HG02970 (cell line): ENCODE measurements around the gene HACL1.
A peak's percentile ranks its signal among the peaks of the same experiment; 100 is the strongest.
"Not testable (repeated sequence)": the region's sequence is repeated elsewhere in the genome, so short reads cannot be mapped to it uniquely, and the experiment has no call there.

Source experiments
- ATAC-seq: cut with Tn5 transposase; IDR thresholded peaks from one replicate; pipeline ENCODE4 v1.9.1; 2021; ENCODE audit warnings: mild to moderate bottlenecking, moderate library complexity, moderate number of reproducible peaks; ENCODE audit not compliant: unreplicated experiment, low FRiP score

The HACL1 gene

DNA sequence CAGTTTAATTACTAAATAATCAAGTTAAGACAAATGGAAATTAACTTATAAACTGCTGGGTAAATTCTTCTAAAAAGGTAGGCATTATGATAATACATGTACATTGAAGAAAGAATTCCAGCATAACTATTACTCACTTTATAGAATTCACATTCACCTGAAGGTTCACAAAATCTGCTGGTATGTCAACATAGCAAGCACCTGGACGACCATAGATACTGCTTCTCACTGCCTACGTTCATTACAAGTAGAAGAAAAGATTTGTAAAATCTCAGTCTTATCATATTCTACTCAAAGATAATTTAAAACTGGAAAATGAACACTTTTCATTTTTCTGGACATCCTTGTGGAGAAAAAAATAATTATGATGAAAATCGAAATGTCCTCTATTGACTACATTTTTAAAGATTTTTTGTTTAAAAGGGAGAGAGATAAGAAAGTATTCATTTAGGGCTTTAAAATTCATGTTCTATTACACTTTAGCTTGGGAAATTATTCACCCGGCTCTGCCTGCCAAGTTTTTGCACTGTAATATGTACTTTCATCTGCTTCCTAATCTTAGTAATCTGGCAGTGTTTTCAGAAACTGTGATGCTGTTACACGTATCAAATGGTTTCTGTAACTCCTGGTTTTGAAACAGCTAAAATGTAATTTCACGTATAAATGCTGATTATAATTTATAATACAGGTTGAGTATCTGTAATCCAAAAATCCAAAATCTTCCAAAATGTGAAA, 16.1 kb downstream of the HACL1 start:
- ATAC-seq: no peak

DNA sequence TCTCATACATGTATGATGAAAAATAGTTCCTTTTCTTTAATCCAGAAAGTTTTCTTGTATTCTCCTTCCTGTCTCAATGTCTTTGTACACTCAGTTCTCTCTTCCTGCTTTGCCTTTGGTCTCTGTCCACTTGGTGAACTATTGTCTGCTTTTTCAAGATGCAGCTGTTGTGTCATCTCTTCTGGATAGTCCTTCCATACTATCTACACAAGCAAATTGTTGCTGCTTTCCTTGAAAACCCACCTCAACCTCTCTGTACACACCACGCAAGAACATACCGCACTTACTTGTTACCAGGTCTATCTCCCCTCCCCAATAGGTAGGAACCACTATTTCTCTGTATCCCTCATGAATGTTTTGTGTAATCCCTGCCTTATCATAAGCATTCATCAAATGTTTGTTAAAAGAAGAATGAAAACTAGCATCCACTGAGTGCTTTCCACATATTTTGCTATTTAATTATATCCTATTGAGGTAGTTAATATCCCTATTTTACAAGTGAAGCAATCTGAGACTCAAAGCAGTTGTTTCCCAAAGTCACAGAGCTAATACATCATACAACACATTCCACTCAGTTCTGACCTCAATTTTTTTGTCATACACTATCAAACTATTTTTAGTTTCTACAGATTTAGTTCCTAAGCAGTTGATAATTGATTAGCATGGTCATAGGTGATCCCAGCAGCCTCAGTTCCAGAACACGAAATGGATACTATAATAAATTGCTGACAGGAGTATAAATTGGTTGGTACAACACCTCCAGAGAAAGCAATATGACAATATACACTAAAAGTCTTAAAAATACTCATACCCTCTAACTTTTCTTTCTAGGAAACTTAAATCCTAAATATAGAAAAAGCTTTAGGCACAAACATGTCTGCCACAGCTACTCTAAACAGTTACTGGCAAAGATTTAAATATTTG, 19.6 kb downstream of the HACL1 start:
- no peak for ATAC-seq

DNA sequence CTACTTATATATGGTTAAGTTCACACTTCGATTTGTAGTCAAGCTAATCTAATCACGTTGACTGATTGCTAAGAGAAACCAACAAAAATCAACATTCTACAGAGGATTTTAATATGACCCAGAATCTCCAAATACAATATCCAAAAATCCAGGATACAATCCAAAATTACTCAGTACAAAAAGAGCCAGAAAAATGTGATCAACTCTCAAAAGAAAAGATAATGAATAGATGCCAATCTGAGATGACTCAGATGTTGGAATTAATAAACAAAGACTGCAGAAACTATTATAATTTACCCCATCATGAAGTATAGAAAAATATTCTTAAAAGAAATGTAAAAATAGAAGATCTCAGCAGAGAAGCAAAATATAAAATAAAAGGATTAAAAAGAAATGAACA, 22.3 kb downstream of the HACL1 start:
- ATAC-seq: no peak

DNA sequence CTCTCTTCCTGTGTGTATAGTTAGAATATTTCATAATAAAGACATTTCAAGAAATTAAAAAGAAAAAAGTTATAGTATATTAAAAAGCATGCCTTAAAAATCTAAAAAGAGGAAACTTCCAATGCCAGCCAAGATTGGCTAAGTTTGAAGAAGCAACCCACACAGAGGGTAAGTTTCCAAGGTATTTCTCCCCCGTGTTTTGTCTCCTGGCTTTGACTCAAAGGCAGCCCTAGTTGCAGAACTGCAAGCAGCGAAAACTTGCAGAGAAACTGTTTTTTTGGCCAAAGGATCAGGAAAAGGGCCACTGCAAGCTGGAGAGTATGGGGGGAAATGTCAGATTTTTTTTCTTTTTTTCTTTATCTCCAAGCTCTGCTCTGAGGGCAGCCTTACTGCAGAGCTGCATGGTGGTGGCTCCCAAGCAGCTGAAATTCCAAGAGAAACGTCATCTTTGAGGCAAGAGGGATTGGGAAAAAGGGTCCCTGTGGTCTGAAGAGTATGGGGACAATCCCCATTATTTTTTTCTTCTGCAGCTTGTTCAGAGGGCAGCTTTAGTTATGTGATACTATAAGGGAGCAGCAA, 23.0 kb downstream of the HACL1 start:
- no peak for ATAC-seq

DNA sequence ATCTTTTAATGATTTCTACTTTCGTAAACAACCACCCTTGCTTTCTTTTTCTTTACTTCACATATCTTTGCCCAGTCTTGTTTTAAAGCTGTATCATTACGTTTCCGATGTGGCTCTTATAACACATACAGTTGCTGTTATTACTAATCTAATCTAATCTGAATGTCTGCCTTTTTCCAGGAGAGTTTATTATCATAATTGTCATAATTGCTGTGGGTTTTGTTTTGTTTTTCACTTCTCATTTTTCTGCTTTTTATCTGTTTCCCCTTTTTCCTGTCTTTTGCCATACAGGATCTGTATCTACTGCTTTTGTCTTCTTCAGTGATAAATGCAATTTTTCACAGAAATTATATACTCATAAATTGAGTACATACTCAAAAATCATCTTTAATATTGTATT, 24.9 kb downstream of the HACL1 start:
- ATAC-seq: no peak

DNA sequence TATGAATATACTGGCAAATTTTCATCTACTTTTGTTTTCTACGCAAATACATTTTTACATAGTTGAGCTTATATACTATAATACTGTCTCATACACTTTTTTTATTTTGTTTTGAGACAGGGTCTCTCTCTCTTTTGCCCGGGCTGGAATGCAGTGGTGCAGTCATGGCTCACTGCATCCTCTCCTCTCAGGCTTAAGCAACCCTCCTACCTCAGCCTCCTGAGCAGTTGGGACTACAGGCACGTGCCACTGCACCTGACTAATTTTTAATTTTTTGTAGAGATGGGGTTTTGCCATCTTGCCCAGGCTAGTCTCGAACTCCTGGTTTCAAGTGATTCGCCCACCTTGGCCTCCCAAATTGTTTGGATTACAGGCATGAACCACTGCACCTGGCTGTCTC, 25.9 kb downstream of the HACL1 start:
- ATAC-seq: no peak

DNA sequence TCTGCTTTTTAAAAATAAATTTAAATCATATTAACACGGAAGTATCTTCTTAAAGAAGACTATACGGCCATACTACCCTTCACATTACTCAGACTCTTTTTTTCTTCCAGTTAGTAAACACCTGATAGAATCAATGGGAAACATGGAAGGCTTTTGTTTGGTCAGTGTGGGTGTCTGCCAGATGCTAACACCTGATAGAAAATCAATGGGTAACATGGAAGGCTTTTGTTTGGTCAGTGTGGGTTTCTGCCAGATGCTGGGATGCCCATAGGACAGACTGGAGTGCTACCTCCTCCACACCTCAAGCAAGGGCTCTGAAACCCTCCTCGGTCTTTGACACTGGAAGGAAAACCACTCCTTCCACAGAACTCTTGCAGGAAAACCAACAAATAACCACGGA, 29.2 kb downstream of the HACL1 start:
- ATAC-seq: no peak

DNA sequence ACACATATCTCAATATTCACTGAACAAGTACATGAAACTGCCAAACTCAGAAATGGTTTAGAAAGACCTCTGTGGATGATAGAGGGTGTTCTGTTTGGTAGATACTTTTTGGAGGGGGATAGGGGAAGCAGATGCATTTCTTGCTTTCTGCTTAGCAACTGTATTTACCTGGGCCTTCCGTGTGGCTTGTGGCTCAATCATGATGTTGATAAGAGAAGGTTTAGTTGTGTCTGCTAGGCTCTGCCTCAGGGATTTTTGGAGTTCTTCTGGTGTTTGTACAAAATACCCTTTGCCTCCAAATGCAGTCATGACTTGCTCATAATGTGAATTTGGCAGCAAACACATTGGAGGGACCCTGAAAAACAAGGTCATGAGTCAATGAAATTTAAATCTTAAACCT, 38.2 kb downstream of the HACL1 start:
- no peak for ATAC-seq

DNA sequence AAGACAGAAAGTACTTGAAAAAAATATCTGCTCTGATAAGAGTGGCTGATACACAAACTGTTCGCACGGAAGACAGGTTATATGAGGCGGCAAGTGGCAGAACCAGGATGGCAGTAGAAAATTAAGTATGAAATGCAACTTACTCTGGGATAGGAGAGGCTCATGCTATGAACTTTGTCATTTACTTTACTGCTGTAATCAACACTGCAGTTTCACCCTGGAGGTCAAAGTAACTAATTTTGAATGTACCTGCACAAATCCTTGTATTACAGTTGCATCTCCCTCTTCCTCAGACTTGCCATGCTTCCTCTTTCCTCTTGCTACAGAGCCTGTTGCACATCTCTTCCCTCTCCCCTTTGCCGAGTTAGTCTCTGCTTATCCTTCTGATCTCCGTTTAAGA, 38.8 kb downstream of the HACL1 start:
- no peak for ATAC-seq

DNA sequence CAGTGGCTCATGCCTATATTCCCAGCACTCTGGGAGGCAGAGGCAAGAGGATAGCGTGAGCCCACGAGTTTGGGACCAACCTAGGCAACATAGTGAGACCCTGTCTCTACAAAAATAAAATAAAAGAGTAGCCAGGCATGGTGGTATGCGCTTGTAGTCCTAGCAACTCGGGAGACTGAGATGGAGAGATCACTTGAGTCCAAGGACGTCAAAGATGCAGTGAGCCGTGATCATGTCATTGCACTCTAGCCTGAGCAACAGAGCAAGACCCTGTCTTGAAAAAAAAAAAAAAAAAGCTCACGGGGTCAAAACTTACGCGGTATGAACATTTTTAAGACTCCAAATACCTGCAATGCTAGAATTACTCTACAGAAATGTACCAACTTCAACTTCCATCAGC, 42.8 kb downstream of the HACL1 start:
- ATAC-seq: no peak

DNA sequence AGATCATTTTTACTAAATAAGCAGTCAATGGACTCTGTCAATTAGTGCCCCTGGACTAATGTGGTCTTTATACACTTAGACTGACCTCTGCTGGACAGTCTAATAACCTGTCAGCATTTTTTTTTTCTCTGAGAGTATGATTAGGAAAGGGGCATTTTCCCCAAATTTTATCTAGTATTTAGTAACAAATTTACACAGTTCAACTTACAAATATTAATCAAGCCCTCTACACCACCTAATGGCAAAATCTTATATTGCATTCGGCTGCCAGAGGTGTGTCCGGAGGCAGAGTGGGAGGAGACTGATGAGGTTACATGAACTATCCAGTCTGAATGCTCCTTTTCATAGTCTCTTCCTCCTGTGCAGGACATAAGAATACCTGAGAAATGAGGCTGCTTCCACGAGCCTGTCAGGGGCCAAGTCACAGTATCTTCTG, 43.8 kb downstream of the HACL1 start:
- no peak for ATAC-seq

DNA sequence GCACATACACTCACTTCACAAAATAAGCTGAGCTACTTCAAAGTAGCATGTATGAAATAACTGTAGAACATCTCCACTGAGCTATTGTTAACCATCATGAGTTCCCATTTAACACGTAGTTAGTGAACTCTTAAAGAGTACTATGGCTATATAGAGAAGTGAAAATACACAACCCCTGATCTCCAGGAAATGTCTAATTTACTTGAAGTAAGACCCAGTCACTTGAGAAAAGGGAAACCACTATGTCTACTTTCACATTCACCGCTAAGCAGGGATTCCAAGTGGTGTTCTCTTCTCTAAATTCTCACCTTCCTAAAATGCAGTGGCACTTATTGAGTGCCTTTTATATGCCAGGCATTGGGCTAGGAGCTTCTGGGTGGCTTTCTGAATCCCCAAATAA, 44.9 kb downstream of the HACL1 start:
- ATAC-seq: peak; percentile 68

DNA sequence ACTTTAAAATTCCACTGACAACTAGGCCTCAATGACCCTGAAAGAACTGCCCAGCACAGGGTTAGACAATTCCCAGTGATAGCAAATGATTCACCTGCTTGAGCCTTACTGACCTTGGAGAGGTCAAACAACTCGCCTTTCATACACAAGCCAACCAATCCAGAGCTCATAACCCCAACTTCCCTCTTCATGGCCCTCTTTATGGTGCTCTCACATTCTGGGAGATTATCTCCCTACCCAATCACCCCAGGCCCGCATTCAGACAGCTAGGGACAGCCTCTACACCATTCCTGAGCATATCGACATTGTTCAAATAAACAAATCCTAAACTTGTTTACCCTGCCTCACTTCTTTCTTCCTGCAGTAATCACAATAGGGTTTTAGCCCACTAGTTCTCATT, 47.6 kb downstream of the HACL1 start:
- ATAC-seq: no peak

DNA sequence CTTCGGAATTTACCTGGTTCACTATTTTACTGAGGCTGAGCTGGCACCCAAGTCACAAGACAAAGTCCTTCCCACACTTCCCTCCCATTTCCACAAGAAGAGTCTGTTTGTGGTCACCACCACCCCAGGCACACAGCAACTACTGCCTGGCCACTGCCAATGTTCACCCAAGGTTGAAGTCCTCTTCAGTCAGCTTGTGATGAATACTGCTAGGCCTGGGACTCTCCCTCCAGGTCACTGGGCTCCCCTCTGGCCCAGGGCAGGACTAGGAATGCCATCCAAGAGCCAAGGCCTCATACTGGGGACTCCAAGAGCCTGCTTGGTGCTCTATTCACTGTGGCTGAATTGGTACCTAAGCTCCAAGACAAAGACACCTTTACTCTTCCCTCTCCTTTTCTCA, 49.5 kb downstream of the HACL1 start:
- no peak for ATAC-seq

DNA sequence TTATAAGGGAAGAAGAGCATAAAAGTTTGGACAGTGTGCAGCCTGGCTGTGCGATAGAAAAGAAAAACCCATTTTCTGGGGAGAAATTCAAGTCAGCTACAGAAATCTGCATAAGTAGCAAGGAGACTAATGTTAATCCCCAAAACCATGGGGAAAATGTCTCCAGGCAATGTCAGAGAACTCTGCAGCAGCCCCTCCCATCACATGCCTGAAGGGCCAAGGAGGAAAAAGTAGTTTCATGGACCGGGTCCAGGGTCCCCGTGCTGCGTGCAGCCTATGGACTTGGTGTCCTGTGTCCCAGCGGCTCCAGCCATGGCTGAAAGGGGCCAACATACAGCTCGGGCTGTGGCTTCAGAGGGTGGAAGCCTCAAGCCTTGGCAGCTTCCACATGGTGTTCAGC, 51.5 kb downstream of the HACL1 start:
- no peak for ATAC-seq

DNA sequence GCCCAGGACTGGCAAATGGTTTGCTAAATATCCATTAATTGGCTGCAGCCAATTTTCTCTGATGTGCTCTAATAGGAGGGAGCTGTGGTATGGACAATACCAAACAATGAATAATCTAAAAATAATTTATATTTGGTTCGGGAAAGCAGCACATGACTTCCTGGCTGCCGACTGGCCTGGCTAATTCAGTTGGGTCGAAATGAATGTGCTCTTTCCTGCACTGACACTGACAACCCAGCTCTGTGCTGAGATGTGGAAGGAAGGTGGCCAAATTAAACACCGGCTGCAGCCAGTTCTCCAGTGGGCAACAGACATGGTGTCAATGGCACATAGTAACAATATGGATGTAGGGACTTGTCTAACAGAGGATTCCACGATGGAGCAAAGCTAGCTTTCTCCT, 58.8 kb downstream of the HACL1 start:
- ATAC-seq: no peak

DNA sequence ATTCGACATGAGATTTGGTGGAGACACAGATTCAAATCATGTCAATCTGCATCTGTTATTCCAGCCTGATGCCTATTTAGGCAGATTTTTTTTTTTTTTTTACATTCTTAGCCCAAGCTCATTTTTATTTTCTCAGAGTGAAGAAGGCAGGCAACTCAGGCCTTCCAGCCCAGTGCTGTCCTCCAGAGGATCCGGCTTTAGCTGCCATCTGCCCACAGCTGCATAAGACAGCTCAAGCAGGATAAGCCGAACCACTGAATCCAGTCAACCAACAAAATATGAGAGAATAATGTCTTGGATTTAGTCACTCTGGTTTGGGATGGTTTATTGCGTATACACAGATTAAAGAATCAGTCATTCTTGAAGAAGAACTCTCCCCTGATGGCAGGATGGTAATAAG, 60.0 kb downstream of the HACL1 start:
- ATAC-seq: no peak

DNA sequence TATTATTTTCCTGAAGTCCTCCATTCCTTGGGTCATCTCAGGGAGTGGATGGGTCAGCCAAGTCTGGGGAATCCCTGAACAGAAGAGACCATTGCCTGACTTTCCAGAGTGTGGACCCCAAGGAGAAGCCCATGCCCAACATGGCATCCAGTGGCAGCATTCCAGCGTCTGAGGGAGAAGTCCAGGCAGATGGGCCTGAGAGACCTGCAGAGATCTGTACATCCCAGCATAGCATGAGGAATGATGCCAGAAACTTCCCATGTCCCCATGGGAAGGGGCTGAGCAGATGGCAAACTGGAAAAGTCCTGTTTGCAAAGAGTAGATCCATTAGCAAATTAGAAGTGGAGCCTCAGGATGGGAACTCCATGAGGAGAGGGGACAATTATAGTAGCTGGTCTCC, 62.3 kb downstream of the HACL1 start:
- no peak for ATAC-seq

DNA sequence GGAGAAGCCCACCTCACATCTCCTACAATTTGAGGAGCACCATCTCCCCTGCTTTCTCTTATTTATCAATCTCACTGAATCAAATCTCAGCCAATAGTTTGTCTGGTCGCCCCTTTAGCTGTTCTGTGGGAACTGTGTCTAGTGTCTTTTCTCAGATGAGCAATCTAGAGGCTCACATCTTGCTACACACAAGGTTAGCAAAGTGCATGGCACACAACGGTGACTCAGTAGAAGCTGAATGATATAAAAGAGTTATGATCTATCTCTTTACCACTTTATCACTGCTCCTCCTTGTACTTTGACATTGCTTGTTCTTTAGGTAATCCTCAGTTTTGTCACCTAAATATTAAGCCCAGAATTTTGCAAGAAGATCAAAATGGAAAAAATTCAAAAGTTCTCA, 63.0 kb downstream of the HACL1 start:
- ATAC-seq: no peak

DNA sequence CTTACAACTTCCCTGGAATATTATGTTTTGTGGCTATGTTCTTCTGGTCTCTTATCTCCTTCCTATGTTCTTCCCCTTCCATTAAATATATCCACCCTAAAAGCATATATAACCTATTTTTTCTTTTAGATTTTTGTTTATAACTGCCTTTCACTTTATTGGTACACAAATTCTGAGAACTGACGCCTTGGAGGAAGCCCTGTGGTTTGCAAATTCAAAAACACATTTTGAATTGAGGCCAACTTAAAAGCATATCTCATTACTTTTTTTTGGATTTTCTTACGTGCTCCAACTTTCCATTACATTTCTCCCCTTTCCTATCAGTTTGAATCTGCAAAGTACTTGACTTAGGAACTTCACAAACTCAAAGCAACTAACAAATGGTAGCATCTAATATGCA, 64.5 kb downstream of the HACL1 start:
- no peak for ATAC-seq

DNA sequence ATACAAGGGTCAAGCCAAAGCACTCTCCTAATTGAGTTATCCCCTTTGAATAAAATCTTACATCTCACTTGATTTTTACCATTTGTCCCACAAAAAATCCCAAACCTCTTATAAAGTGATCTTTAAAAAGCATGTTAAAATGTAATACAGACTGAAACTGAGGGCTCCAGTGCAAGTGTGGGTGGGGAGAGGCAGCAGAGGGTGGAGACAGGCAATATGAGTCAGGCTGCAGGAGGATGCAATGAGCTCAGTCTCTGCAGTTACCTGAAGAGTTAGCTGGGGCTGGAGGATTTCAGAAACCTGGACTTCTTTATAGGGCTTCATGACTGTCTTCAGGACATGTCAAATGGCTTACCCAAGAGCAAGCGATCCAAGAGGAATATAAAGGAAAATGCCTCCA, 65.6 kb downstream of the HACL1 start:
- no peak for ATAC-seq

DNA sequence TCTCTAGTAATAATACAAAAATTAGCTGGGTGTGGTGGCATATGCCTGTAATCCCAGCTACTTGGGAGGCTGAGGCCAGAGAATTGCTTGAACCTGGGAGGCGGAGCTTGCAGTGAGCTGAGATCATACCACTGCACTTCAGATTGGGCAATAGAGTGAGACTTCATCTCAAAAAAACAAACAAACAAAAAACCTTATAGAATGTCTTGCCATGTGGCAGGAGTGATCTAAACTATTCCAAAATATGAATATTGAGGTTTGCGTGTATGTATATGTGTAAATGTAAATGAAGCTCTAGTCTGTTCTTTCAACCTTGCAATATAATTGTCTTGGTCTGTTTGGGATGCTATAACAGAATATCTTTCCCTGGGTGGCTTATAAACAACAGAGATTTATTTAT, 68.8 kb downstream of the HACL1 start:
- ATAC-seq: not testable (repeated sequence)
